Mesothelial cell of epicardium (in vitro differentiated cells): ENCODE measurements around the gene MTCL1. TPM values are rescaled to one million over a fixed set of nuclear protein-coding genes. Genes with fewer than 3 reads are reported as not detected.
A peak's percentile ranks its signal among the peaks of the same experiment; 100 is the strongest.

Source experiments
- DNase-seq, 2 experiments: peaks; one replicate each; pipeline ENCODE4 v3.0.0; 2021; ENCODE audit warnings: low spot score in 2 of 2; ENCODE audit not compliant: unreplicated experiment in 2 of 2
- H3K27ac Mint-ChIP-seq: 2 replicates; pipeline ENCODE4 v1.8.0; 2021; ENCODE audit warnings: mixed read lengths
- H3K27me3 Mint-ChIP-seq: 2 replicates; pipeline ENCODE4 v1.8.0; 2021; ENCODE audit warnings: low read depth, mixed read lengths
- H3K36me3 Mint-ChIP-seq: 2 replicates; pipeline ENCODE4 v1.8.0; 2021; ENCODE audit warnings: mixed read lengths
- H3K4me1 Mint-ChIP-seq: 2 replicates; pipeline ENCODE4 v1.8.0; 2021; ENCODE audit warnings: mixed read lengths
- H3K4me3 Mint-ChIP-seq: 2 replicates; pipeline ENCODE4 v1.8.0; 2021; ENCODE audit warnings: mild to moderate bottlenecking, moderate library complexity, mixed read lengths
- H3K9me3 Mint-ChIP-seq: 2 replicates; pipeline ENCODE4 v1.8.0; 2021; ENCODE audit warnings: mixed read lengths
- total RNA-seq: library from RNA; stranded (reverse); gene quantifications from 3 replicates; pipeline ENCODE4 v1.2.1, GENCODE V29; 2021
- TF ChIP-seq, protein P1 (sequence below): fragments of 200-600 bp; sonication (generic); IDR thresholded peaks from one replicate; pipeline ENCODE4 v1.5.0; 2021; ENCODE audit warnings: antibody characterized with exemption; ENCODE audit not compliant: unreplicated experiment

The MTCL1 gene
- total RNA-seq, 1 donor from 2014 or later = 24.7 TPM

DNA sequence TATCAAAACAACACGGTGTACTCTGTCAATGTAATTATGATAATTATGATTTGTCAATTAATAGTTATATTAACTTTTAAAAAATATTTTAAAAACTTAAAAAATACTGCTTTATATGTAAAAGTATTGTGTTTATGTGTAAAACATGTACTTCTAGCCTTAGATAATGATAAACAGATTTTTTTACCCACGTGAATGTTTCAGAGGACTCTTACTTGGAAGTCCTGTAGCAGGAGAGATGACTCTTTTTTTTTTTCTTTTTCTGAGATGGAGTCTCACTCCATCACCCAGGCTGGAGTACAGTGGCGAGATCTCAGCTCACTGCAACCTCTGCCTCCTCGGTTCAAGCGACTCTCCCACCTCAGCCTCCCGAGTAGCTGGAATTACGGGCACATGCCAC is 6.2 kb upstream of the MTCL1 start:
- Mint-ChIP-seq H3K27ac (no peak overlapping the region), H3K36me3 (no peaks in the 10 kb centered on the region), H3K9me3 (no peaks in the 10 kb centered on the region), H3K27me3 (peaks cover 22% of the 10 kb centered on the region), H3K4me1 (peaks cover 11% of the 10 kb centered on the region), H3K4me3 (no peak overlapping the region)
- TF ChIP-seq, protein P1, sequence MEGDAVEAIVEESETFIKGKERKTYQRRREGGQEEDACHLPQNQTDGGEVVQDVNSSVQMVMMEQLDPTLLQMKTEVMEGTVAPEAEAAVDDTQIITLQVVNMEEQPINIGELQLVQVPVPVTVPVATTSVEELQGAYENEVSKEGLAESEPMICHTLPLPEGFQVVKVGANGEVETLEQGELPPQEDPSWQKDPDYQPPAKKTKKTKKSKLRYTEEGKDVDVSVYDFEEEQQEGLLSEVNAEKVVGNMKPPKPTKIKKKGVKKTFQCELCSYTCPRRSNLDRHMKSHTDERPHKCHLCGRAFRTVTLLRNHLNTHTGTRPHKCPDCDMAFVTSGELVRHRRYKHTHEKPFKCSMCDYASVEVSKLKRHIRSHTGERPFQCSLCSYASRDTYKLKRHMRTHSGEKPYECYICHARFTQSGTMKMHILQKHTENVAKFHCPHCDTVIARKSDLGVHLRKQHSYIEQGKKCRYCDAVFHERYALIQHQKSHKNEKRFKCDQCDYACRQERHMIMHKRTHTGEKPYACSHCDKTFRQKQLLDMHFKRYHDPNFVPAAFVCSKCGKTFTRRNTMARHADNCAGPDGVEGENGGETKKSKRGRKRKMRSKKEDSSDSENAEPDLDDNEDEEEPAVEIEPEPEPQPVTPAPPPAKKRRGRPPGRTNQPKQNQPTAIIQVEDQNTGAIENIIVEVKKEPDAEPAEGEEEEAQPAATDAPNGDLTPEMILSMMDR = no peak
- DNase-seq = no peak

DNA sequence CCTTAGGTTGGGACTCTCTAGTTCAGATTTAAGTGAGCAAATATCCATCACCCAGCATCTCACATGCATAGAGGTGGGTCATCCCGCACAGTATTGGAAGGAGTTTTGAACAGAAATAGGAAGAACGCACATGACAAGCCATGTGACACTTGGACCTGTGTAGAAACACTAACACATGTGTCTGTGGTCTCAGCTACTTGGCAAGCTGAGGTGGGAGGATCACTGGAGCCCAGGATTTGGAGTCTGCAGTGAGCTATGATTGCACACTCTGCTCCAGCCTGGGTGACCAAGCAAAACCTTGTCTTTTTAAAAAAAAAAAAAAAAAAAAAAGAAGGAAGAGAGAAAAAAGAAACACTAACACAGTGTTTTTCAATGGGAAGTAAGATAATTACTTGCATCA is 5.4 kb upstream of the MTCL1 start:
- Mint-ChIP-seq H3K4me3 (no peak overlapping the region), H3K27ac (no peak overlapping the region), H3K4me1 (peaks cover 17% of the 10 kb centered on the region), H3K36me3 (no peaks in the 10 kb centered on the region), H3K9me3 (no peaks in the 10 kb centered on the region), H3K27me3 (peaks cover 27% of the 10 kb centered on the region)
- DNase-seq = no peak
- TF ChIP-seq, protein P1 = no peak

DNA sequence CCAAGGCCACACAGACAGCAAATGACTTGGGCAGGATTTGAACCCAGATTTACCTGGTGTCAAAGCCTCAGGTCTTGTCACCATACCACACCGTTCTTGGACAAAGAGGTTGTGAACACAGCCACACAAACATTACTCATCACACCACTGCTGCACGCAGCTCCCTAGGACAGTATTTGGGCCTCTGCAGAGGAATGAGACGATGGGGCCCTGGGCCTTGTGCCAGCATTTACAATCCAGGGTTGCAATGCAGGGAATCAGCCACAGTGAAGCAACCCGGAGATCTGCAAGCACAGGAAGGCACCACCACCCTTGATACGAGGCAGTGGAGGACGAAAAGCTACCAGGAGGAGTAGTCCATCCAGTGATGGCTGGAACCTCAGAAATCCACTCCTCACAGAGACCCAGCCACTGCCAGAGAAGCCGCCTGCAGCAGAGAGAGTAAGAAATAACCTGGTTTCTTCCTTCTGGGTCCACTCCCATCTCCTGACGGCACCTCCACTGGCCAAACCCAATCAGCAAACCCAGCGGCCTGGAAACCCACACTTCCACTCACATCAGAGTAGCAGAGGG is 3.7 kb upstream of the MTCL1 start:
- peaks cover 28% of the 10 kb centered on the region for H3K27me3 Mint-ChIP-seq
- no peak overlapping the region for H3K4me3 Mint-ChIP-seq
- no peaks in the 10 kb centered on the region for H3K9me3 Mint-ChIP-seq
- no peak for DNase-seq
- H3K36me3 Mint-ChIP-seq = no peaks in the 10 kb centered on the region
- TF ChIP-seq, protein P1 = no peak
- peak overlapping the region; percentile 47 for H3K27ac Mint-ChIP-seq
- H3K4me1 Mint-ChIP-seq = peaks cover 17% of the 10 kb centered on the region

DNA sequence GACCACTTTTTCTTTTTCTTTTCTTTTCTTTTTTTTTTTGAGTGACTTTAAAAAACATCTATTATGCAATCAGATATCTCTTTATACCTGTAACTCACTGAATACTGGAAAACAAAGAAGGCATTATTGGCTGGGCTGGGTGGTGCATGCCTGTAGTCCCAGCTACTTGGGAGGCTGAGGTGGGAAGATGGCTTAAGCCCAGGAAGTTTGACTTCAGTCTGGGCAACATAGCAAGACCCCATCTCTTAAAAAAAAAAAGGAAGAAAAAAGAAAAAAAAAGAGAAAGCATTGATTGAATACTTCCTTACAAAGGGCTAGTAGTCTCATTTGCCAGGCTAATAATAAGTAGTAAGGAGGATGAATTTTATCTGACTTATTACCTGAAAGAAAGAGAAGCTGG is 2.7 kb upstream of the MTCL1 start:
- H3K9me3 Mint-ChIP-seq = no peaks in the 10 kb centered on the region
- H3K36me3 Mint-ChIP-seq = no peaks in the 10 kb centered on the region
- H3K27me3 Mint-ChIP-seq = peaks cover 37% of the 10 kb centered on the region
- peaks cover 22% of the 10 kb centered on the region for H3K4me1 Mint-ChIP-seq
- TF ChIP-seq, protein P1 = no peak
- no peak overlapping the region for H3K27ac Mint-ChIP-seq
- DNase-seq = no peak
- no peak overlapping the region for H3K4me3 Mint-ChIP-seq

DNA sequence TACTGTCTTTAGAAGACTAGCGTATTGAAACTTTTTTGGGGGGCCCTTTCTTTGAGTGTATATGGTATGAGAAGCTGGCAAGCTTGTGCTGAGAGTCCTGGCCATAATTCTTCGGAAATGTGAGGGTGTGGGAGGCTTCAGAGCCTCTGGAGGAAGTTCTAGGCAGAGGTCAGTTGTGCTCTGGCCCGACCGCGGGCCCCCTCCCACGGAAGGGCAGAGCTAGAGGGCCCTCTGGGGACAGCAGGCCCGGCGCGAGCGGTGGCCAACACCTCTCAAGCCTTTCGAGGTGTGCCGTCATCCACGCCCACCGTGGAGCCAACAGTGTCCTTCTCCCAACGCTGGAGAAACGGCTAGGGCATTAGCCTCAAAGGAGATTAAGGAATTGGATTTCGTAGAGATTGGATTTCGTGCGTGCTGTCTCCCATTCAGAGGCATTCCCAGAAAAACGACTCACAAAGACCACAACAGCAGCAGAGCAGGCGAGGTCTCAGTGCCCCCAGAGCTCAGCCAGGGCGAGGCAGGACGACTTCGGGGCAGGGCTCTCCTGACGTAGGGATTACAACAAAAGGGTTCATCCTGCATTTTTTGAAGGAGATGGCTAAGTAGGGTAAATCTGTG is 2.2 kb upstream of the MTCL1 start:
- H3K27ac Mint-ChIP-seq = no peak overlapping the region
- DNase-seq = no peak
- H3K4me3 Mint-ChIP-seq = no peak overlapping the region
- H3K27me3 Mint-ChIP-seq = peaks cover 39% of the 10 kb centered on the region
- H3K9me3 Mint-ChIP-seq = no peaks in the 10 kb centered on the region
- H3K36me3 Mint-ChIP-seq = no peaks in the 10 kb centered on the region
- TF ChIP-seq, protein P1 = no peak
- H3K4me1 Mint-ChIP-seq = peaks cover 22% of the 10 kb centered on the region
